Lung (tissue), 13 donors: ENCODE measurements around the gene SDF2L1. TPM values are rescaled to one million over a fixed set of nuclear protein-coding genes. Genes with fewer than 3 reads are reported as not detected.

Experiments used
- ATAC-seq: fragments of 200-7000 bp; cut with Tn5 transposase; one replicate; pipeline ENCODE4 v1.9.1; 2020; ENCODE audit warnings: moderate number of reproducible peaks; ENCODE audit not compliant: insufficient read depth, low FRiP score
- DNase-seq, 3 donors: peaks; one replicate each; pipeline ENCODE4 v3.0.0-alpha.2; 2013 to 2017
- H3K27ac ChIP-seq, 2 donors: one replicate each; pipeline ENCODE4 v1.5.1; 2013; ENCODE audit warnings: mild to moderate bottlenecking in 2 of 2, moderate library complexity in 2 of 2, control low read depth in 1 of 2, inconsistent platforms in 1 of 2, low read depth in 1 of 2, low read length in 1 of 2
- H3K27me3 ChIP-seq, 3 donors: one replicate each; pipeline ENCODE4 v1.5.1; 2013; ENCODE audit warnings: low read length in 2 of 3; ENCODE audit not compliant: control insufficient read depth in 3 of 3, insufficient read depth in 3 of 3
- H3K36me3 ChIP-seq, 4 donors: one replicate each; pipeline ENCODE4 v1.5.1; 2013; ENCODE audit warnings: low read length in 4 of 4, mild to moderate bottlenecking in 1 of 4, moderate library complexity in 1 of 4; ENCODE audit not compliant: control insufficient read depth in 4 of 4, insufficient read depth in 4 of 4
- H3K4me1 ChIP-seq, 5 donors: one replicate each; pipeline ENCODE4 v1.5.1; 2013; ENCODE audit warnings: low read length in 5 of 5, mild to moderate bottlenecking in 2 of 5, moderate library complexity in 1 of 5; ENCODE audit not compliant: control insufficient read depth in 5 of 5, insufficient read depth in 5 of 5
- H3K4me3 ChIP-seq: one replicate; pipeline ENCODE4 v1.5.1; 2013; ENCODE audit warnings: mild to moderate bottlenecking, control low read depth, moderate library complexity
- H3K9ac ChIP-seq, 2 donors: one replicate each; pipeline ENCODE4 v1.5.1; 2013; ENCODE audit warnings: low read length in 2 of 2, control low read depth in 1 of 2; ENCODE audit not compliant: insufficient read depth in 1 of 2
- H3K9me3 ChIP-seq, 4 donors: one replicate each; pipeline ENCODE4 v1.5.1; 2013; ENCODE audit warnings: low read length in 3 of 4, mild to moderate bottlenecking in 1 of 4, moderate library complexity in 1 of 4; ENCODE audit not compliant: control insufficient read depth in 4 of 4, insufficient read depth in 3 of 4
- CTCF ChIP-seq: IDR thresholded peaks from 2 replicates; pipeline ENCODE4 v1.5.1; 2012; ENCODE audit warnings: mild to moderate bottlenecking; ENCODE audit errors: control extremely low read depth, extremely low read depth
- WGBS, 2 donors: extraction: QIAGEN DNeasy Blood & Tissue Kit; methylation state at CpG; one replicate each; pipeline ENCODE4 v1.1.7; 2013; 5-methylcytosine and 5-hydroxymethylcytosine counted together
- polyA plus RNA-seq, 2 donors: library from polyadenylated mRNA; stranded (reverse); fragments of 200-250 nt; gene quantifications; one replicate each; pipeline ENCODE4 v1.2.1, GENCODE V29; 2013
- small RNA-seq: library from RNA; depleted of rRNA; stranded (forward); fragments of <200 nt; gene quantifications from one replicate; pipeline ENCODE3, GENCODE V24; 2014; ENCODE audit warnings: low replicate concordance
- total RNA-seq, 2 donors: library from RNA; depleted of rRNA in 1 of 2; stranded (reverse); fragments of >200 nt in 1 of 2; gene quantifications; one replicate each; pipeline ENCODE4 v1.2.1, GENCODE V29; 2014 to 2021
- donor health status: control.
- donor health status: control.
- donor health status: Bipolar disorder and iron deficiency.
- donor health status: healthy.
- donor health status: DM: yes; HTN: yes; CAD: no.

Gene SDF2L1
- total and polyA plus RNA-seq, 4 donors = 7.3 to 200 (median 78.1) TPM

GRCh38 chr22:21693333-21693998 lies 51.4 kb downstream of the SDF2L1 start:
- H3K27me3 ChIP-seq = no peaks in the 10 kb centered on the region
- H3K9ac ChIP-seq = no peak overlapping the region
- TF ChIP-seq CTCF = no peak
- DNase-seq (no peak), ATAC-seq (no peak)
- peaks cover 4 to 57% (median 10%) of the 10 kb centered on the region in 4 donors for H3K36me3 ChIP-seq
- no peaks in the 10 kb centered on the region for H3K4me1 ChIP-seq
- H3K9me3 ChIP-seq = no peaks in the 10 kb centered on the region
- H3K4me3 ChIP-seq = no peak overlapping the region
- no peak overlapping the region for H3K27ac ChIP-seq
- WGBS, 2 donors = 93 to 96% methylated on average over 14 of the region's 14 CpGs

Small RNAs within 50 kb of the gene (small RNA-seq; reads per million reads assigned to genes)
- 2.9 reads per million, percentile 92 among the genes with 10 or more reads in this experiment for gene MIR301B

Other genes with a start within 250 kb of the SDF2L1 start
- gene HIC2, start 224.9 kb upstream of the SDF2L1 start, total RNA-seq = 1 to 10 TPM; 3.8 to 6.1 TPM
- 1 to 10 TPM; 1.8 to 1.9 TPM for gene HIC2, start 224.9 kb upstream of the SDF2L1 start, polyA plus RNA-seq
- 1 to 10 TPM in 1 of 2 donors, under 1 TPM in 1; 0.31 to 4.7 TPM for gene TMEM191C, start 174.9 kb upstream of the SDF2L1 start, total RNA-seq
- gene TMEM191C, start 174.9 kb upstream of the SDF2L1 start, polyA plus RNA-seq = 1 to 10 TPM; 1.7 to 2.3 TPM
- gene RIMBP3C, start 90.8 kb upstream of the SDF2L1 start, total RNA-seq = under 1 TPM in 1 of 2 donors, not detected in 1; 0.40 TPM
- under 1 TPM; 0.05 to 0.10 TPM for gene RIMBP3C, start 90.8 kb upstream of the SDF2L1 start, polyA plus RNA-seq
- 10 to 100 TPM; 37.2 to 41.6 TPM for gene UBE2L3, start 74.6 kb upstream of the SDF2L1 start, total RNA-seq
- 10 to 100 TPM; 46.3 to 63.0 TPM for gene UBE2L3, start 74.6 kb upstream of the SDF2L1 start, polyA plus RNA-seq
- 10 to 100 TPM; 11.0 to 26.2 TPM for gene YDJC, start 12.3 kb upstream of the SDF2L1 start, total RNA-seq
- 10 to 100 TPM; 36.5 to 41.1 TPM for gene YDJC, start 12.3 kb upstream of the SDF2L1 start, polyA plus RNA-seq
- under 1 TPM; 0.71 to 0.74 TPM for gene CCDC116, start 9.5 kb upstream of the SDF2L1 start, total RNA-seq
- gene CCDC116, start 9.5 kb upstream of the SDF2L1 start, polyA plus RNA-seq = under 1 TPM; 0.37 to 0.73 TPM
- gene PPIL2, start 23.7 kb downstream of the SDF2L1 start, total RNA-seq = 10 to 100 TPM; 34.4 to 44.0 TPM
- 10 to 100 TPM; 23.0 to 29.8 TPM for gene PPIL2, start 23.7 kb downstream of the SDF2L1 start, polyA plus RNA-seq
- 10 to 100 TPM in 1 of 2 donors, 1 to 10 TPM in 1; 4.0 to 15.1 TPM for gene YPEL1, start 93.5 kb downstream of the SDF2L1 start, total RNA-seq
- gene YPEL1, start 93.5 kb downstream of the SDF2L1 start, polyA plus RNA-seq = 1 to 10 TPM; 1.6 to 3.0 TPM
- 100 to 1,000 TPM in 1 of 2 donors, 10 to 100 TPM in 1; 73.8 to 154 TPM for gene MAPK1, start 225.3 kb downstream of the SDF2L1 start, total RNA-seq
- 10 to 100 TPM; 16.3 to 34.7 TPM for gene MAPK1, start 225.3 kb downstream of the SDF2L1 start, polyA plus RNA-seq